HFFc6 (cell line): Measurements from ENCODE around the gene UCHL3. TPM values are rescaled to one million over a fixed set of nuclear protein-coding genes. Genes with fewer than 3 reads are reported as not detected.

ENCODE experiments used
- DNase-seq: peaks from one replicate; pipeline ENCODE4 v3.0.0-alpha.2; 2018
- H3K27ac Mint-ChIP-seq: 2 replicates; pipeline ENCODE4 v1.8.0; 2020; ENCODE audit warnings: mild to moderate bottlenecking, mixed read lengths
- H3K27me3 Mint-ChIP-seq: 2 replicates; pipeline ENCODE4 v1.8.0; 2021; ENCODE audit warnings: mild to moderate bottlenecking, moderate library complexity, mixed read lengths; ENCODE audit not compliant: insufficient read depth
- H3K36me3 Mint-ChIP-seq: 2 replicates; pipeline ENCODE4 v1.8.0; 2021; ENCODE audit warnings: low read depth, mixed read lengths
- H3K4me1 Mint-ChIP-seq: 2 replicates; pipeline ENCODE4 v1.8.0; 2020; ENCODE audit warnings: low read depth, mixed read lengths
- H3K4me3 Mint-ChIP-seq: 2 replicates; pipeline ENCODE4 v1.8.0; 2020; ENCODE audit warnings: mild to moderate bottlenecking, moderate library complexity, mixed read lengths
- H3K9me3 Mint-ChIP-seq: 2 replicates; pipeline ENCODE4 v1.8.0; 2020; ENCODE audit warnings: mild to moderate bottlenecking, mixed read lengths
- CTCF ChIP-seq: fragments of 200-600 bp; sonication (generic); IDR thresholded peaks from 2 replicates; pipeline ENCODE4 v1.5.0; 2021; ENCODE audit warnings: antibody characterized with exemption, mild to moderate bottlenecking
- total RNA-seq, 6 experiments: library from RNA; stranded (reverse); fragmentation: NEBNext Ultra II Directional; extraction: Animal tissue kit (Norgen Biotek cat#: 25700); gene quantifications; 2 replicates in 1 of 6; 3 replicates in 5 of 6; pipeline ENCODE4 v1.2.3, GENCODE V29; 2021

The UCHL3 gene
- total RNA-seq, 6 experiments from 2014 or later = 51.4 to 67.4 (median 54.4) TPM

- Mint-ChIP-seq H3K36me3 (no peaks in the 10 kb centered on the region), H3K4me1 (peaks cover 10% of the 10 kb centered on the region), H3K27me3 (peaks cover 5% of the 10 kb centered on the region; the same call in 1 of the 2 replicates), H3K9me3 (peaks cover 12% of the 10 kb centered on the region), H3K27ac (no peak overlapping the region), H3K4me3 (no peak overlapping the region)
- TF ChIP-seq CTCF = no peak
- no peak for DNase-seq
These were observed 31.0 kb upstream of the UCHL3 start for GRCh38 chr13:75518439-75519088.

- no peak for DNase-seq
- Mint-ChIP-seq H3K9me3 (peaks cover 12% of the 10 kb centered on the region), H3K4me3 (no peak overlapping the region), H3K27me3 (peaks cover 5% of the 10 kb centered on the region; the same call in 1 of the 2 replicates), H3K27ac (no peak overlapping the region), H3K4me1 (no peaks in the 10 kb centered on the region), H3K36me3 (peaks cover 17% of the 10 kb centered on the region)
- no peak for TF ChIP-seq CTCF
These were observed 27.6 kb upstream of the UCHL3 start for GRCh38 chr13:75521956-75522355.

DNA sequence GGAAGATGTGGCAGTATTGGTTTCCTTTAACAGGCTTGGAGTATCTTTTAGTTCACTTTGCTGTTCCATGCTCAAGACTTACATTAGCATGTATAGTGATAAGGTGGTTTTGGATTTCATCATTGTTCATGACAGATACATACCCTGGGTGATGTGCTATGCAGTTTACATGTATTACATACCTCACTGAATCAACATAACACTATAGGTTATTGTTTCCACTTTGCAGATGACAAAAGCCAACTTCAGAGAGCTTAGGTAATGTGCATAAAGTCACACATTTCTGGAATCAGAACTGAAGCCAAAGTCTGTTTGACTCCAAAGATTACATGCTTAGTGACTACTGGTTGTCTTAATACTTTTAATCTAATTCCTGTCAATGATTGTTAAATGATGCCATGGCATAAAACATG lies 19.0 kb upstream of the UCHL3 start:
- Mint-ChIP-seq H3K4me1 (peaks cover 19% of the 10 kb centered on the region), H3K36me3 (peaks cover 37% of the 10 kb centered on the region), H3K27ac (no peak overlapping the region), H3K9me3 (no peaks in the 10 kb centered on the region), H3K27me3 (no peaks in the 10 kb centered on the region), H3K4me3 (no peak overlapping the region)
- DNase-seq = no peak
- TF ChIP-seq CTCF = no peak

GRCh38 chr13:75533861-75534260 lies 15.7 kb upstream of the UCHL3 start:
- Mint-ChIP-seq H3K4me3 (no peak overlapping the region), H3K9me3 (no peaks in the 10 kb centered on the region), H3K4me1 (peaks cover 43% of the 10 kb centered on the region), H3K36me3 (peaks cover 31% of the 10 kb centered on the region), H3K27ac (peak overlapping the region; percentile 42; the same call in 1 of the 2 replicates), H3K27me3 (no peaks in the 10 kb centered on the region)
- TF ChIP-seq CTCF = no peak
- no peak for DNase-seq

- no peaks in the 10 kb centered on the region for H3K9me3 Mint-ChIP-seq
- TF ChIP-seq CTCF = peak; percentile 87
These were observed 11.9 kb upstream of the UCHL3 start, which contains the start of gene COMMD6 for GRCh38 chr13:75537401-75538365. TSS of gene COMMD6 (minus strand) at chr13:75537841. CDS start at chr13:75537805, 36 bp downstream.

More at GRCh38 chr13:75537401-75538365, 11.9 kb upstream of the UCHL3 start, which contains the start of gene COMMD6:
- peak within 1 kb of the TSS; percentile 99 for H3K27ac Mint-ChIP-seq
- H3K4me3 Mint-ChIP-seq = peak within 1 kb of the TSS; percentile 99
- H3K27me3 Mint-ChIP-seq = peaks cover 3% of the 10 kb centered on the region; the same call in 1 of the 2 replicates
- peak; percentile 87 for DNase-seq
- peaks cover 64% of the 10 kb centered on the region for H3K4me1 Mint-ChIP-seq
- peaks cover 29% of the 10 kb centered on the region for H3K36me3 Mint-ChIP-seq
